ENCODE data around the gene LRRTM4.

Gene LRRTM4

DNA sequence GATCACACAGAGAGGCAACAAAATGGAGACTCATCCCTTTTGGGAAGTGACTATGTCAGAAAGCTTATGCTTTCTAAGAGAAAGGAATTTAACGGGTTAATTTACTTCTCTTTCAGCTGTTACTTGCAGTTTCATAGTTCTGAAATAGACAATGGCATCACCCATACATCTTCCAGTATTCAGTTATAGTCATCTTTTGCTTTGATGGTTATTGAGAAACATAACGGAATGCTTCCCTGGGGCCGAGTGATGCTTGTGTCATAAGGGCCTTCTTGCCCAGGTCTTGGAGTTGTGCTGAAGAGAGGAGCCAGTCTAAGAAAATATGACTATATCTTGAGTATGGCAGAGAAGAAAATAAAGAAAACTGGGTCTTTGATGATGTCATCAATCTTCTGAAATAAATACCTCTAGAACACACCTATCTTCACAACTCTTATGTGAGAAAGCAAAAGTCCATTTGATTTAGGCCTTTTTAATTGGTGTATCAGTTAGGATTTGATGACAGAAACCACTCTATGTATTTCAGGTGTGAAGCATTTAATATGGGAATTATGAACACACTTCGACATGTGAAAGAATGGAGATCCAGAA, 328.2 kb downstream of the LRRTM4 start:
- no peak for TF ChIP-seq ARNTL (CRISPR knock-in tag; IDR thresholded peaks at IDR 0.05; ENCODE audit: borderline replicate concordance, low read depth)
- TF ChIP-seq ZC3H10 (CRISPR knock-in tag; IDR thresholded peaks at IDR 0.05): no peak
- TF ChIP-seq PPARA (CRISPR knock-in tag; IDR thresholded peaks at IDR 0.05; ENCODE audit: borderline replicate concordance): no peak
- TF ChIP-seq, protein P1, sequence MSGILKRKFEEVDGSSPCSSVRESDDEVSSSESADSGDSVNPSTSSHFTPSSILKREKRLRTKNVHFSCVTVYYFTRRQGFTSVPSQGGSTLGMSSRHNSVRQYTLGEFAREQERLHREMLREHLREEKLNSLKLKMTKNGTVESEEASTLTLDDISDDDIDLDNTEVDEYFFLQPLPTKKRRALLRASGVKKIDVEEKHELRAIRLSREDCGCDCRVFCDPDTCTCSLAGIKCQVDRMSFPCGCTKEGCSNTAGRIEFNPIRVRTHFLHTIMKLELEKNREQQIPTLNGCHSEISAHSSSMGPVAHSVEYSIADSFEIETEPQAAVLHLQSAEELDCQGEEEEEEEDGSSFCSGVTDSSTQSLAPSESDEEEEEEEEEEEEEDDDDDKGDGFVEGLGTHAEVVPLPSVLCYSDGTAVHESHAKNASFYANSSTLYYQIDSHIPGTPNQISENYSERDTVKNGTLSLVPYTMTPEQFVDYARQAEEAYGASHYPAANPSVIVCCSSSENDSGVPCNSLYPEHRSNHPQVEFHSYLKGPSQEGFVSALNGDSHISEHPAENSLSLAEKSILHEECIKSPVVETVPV (CRISPR knock-in tag; IDR thresholded peaks at IDR 0.05): no peak
- TF ChIP-seq, protein P2, sequence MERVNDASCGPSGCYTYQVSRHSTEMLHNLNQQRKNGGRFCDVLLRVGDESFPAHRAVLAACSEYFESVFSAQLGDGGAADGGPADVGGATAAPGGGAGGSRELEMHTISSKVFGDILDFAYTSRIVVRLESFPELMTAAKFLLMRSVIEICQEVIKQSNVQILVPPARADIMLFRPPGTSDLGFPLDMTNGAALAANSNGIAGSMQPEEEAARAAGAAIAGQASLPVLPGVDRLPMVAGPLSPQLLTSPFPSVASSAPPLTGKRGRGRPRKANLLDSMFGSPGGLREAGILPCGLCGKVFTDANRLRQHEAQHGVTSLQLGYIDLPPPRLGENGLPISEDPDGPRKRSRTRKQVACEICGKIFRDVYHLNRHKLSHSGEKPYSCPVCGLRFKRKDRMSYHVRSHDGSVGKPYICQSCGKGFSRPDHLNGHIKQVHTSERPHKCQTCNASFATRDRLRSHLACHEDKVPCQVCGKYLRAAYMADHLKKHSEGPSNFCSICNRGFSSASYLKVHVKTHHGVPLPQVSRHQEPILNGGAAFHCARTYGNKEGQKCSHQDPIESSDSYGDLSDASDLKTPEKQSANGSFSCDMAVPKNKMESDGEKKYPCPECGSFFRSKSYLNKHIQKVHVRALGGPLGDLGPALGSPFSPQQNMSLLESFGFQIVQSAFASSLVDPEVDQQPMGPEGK (CRISPR knock-in tag; IDR thresholded peaks at IDR 0.05; ENCODE audit: borderline replicate concordance): no peak
- no peak for TF ChIP-seq ESRRG (CRISPR knock-in tag; IDR thresholded peaks at IDR 0.05)
- no peak for ATAC-seq

DNA sequence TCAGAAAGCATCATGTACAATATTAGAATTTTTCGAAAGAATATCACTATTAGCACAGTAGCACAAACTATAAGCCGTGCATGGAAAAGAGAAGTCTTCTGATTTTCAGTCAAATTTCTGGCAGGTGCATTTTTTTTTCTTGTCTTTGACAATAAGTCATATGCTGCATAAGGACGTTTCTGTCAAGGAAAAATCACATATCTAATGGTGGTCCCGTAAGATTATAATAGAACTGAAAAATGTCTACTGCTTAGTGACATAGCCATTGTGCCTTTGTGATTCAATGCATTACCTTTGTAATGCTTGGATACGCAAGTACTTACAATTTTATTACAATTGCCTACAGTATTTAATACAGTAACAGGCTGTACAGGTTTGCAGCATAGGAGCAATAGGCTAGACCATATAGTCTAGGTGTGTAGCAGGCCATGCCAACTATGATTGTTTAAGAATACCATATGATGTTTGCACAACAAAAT, 329.3 kb downstream of the LRRTM4 start:
- TF ChIP-seq SNAI2 (CRISPR knock-in tag; IDR thresholded peaks at IDR 0.05) (no peak), ISL1 (CRISPR knock-in tag; IDR thresholded peaks at IDR 0.05) (no peak)
- TF ChIP-seq, protein P2 (CRISPR knock-in tag; IDR thresholded peaks at IDR 0.05; ENCODE audit: borderline replicate concordance): no peak
- TF ChIP-seq, protein P1 (CRISPR knock-in tag; IDR thresholded peaks at IDR 0.05): no peak
- no peak for ATAC-seq

DNA sequence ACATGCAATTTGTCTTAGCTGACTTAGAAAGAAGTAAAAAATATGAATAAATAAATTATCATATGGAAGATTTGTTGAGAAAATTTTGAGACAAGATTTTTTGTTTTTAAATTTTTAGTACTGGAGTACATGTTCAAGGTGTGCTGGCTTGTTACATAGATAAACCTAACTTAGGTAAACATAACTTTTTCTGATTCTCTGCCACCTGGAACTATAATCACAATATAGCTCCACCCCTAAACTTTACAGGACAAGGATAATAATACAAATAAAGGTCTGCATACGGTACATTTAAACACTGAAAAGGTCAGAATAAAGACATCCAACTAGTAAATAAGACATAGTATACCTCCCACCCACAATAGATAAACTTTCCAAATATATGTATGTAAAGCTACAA, 330.5 kb downstream of the LRRTM4 start:
- no peak for ATAC-seq
- no peak for TF ChIP-seq RARB (CRISPR knock-in tag; IDR thresholded peaks at IDR 0.05)
- TF ChIP-seq ARNTL (CRISPR knock-in tag; IDR thresholded peaks at IDR 0.05; ENCODE audit: borderline replicate concordance, low read depth): no peak
- TF ChIP-seq ZFP3 (CRISPR knock-in tag; IDR thresholded peaks at IDR 0.05): no peak
- TF ChIP-seq, protein P3, sequence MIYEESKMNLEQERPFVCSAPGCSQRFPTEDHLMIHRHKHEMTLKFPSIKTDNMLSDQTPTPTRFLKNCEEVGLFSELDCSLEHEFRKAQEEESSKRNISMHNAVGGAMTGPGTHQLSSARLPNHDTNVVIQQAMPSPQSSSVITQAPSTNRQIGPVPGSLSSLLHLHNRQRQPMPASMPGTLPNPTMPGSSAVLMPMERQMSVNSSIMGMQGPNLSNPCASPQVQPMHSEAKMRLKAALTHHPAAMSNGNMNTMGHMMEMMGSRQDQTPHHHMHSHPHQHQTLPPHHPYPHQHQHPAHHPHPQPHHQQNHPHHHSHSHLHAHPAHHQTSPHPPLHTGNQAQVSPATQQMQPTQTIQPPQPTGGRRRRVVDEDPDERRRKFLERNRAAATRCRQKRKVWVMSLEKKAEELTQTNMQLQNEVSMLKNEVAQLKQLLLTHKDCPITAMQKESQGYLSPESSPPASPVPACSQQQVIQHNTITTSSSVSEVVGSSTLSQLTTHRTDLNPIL (CRISPR knock-in tag; IDR thresholded peaks at IDR 0.05; ENCODE audit: low read depth): no peak

DNA sequence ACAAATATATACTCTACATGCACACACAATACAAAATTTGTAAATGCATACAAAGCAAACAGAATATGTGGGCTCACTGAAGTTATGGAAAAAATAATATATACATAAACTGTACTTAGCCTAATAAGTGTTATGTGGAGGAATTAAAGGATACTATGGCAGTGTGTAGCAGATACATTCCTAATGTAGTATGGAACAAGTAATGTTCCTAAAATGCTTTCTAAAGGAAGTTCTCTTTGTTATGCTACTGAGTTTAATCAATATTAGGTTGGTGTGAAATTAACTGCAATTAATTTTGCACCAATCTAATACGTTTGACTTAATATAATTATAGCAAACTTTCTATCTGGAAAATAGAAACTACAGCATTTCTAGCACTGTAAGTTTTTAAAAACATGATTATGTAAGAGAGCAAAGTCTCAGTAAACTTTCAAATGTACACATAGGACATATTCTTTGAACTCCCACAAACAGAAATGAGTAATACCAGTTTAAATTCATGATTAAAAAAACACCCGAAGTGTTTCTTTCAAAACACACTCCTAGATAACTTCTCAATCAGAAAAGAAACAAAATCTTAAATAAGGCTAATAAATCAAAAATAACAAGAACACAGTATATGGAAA, 331.3 kb downstream of the LRRTM4 start:
- no peak for ATAC-seq
- TF ChIP-seq, protein P2 (CRISPR knock-in tag; IDR thresholded peaks at IDR 0.05; ENCODE audit: borderline replicate concordance): no peak
- TF ChIP-seq OSR1 (CRISPR knock-in tag; IDR thresholded peaks at IDR 0.05) (no peak), ISL1 (CRISPR knock-in tag; IDR thresholded peaks at IDR 0.05) (no peak)
- TF ChIP-seq, protein P3 (CRISPR knock-in tag; IDR thresholded peaks at IDR 0.05; ENCODE audit: low read depth): no peak
